Activated CD4-positive, alpha-beta T cell treated with anti-CD3 and anti-CD28 coated beads, Interleukin-2, Interleukin-4, amounts not matched to agents 100 ng/mL and 50 ng/mL, durations not matched to agents 16 hours and 8 hours (primary cell): ENCODE measurements around the gene ZNF609.
A peak's percentile ranks its signal among the peaks of the same experiment; 100 is the strongest.

ENCODE experiments used
- DNase-seq: peaks from one replicate; pipeline ENCODE4 v3.0.0-alpha.2; 2020; ENCODE audit warnings: low spot score

Gene ZNF609

GRCh38 chr15:64653757-64654156 is 193.4 kb downstream of the ZNF609 start:
- no peak for DNase-seq

DNA sequence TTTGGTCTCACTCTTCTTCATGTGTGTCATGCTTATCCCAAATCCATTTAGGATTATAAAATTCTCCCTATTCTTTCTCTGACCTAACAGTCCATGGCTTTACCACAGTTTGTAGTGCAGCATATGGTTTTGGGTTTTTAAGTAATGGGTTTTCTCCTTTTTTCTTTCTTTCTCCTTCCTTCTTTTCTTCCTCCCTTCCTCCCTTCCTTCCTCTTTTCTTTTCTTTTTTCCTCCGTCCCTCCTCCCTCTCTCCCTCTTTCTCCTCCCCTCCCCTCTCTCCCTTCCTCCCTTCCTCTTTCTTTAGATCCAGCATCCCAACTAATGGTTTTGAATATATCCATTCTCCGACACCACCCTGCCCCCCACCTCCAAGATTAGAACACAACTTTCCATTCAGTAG is 196.1 kb downstream of the ZNF609 start:
- DNase-seq: no peak

GRCh38 chr15:64665179-64665578 is 204.8 kb downstream of the ZNF609 start:
- DNase-seq: no peak

- no peak for DNase-seq
Measured at GRCh38 chr15:64667736-64668161, 207.4 kb downstream of the ZNF609 start.

- DNase-seq: no peak
Measured at GRCh38 chr15:64673866-64674265, 213.5 kb downstream of the ZNF609 start.

DNA sequence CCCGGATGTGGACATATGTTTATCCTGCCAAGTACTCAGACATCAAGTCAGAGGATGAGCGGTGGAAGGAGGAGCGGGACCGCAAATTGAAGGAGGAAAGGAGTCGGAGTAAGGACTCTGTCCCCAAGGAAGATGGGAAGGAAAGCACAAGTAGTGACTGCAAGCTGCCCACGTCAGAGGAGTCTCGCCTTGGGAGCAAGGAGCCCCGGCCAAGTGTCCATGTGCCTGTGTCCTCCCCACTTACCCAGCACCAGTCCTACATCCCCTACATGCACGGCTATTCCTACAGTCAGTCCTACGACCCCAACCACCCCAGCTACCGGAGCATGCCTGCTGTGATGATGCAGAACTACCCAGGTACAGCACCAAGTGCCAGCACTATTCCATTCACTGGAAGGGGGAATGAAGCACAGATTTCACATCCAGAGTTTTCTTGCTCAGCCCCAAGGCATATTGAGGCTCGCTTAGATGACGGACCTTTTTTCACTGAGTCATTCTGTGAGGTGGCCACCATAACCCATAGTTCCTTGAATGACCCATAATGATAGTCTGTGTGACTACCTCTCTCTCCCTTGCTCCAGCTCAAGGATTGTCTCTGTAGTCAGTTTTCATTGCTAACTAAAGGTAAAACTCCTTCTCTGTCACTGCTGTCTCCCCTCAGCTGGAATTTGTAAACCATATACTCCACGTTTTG is 217.9 kb downstream of the ZNF609 start:
- no peak for DNase-seq

GRCh38 chr15:64680097-64680496 is 219.7 kb downstream of the ZNF609 start:
- DNase-seq: no peak

DNA sequence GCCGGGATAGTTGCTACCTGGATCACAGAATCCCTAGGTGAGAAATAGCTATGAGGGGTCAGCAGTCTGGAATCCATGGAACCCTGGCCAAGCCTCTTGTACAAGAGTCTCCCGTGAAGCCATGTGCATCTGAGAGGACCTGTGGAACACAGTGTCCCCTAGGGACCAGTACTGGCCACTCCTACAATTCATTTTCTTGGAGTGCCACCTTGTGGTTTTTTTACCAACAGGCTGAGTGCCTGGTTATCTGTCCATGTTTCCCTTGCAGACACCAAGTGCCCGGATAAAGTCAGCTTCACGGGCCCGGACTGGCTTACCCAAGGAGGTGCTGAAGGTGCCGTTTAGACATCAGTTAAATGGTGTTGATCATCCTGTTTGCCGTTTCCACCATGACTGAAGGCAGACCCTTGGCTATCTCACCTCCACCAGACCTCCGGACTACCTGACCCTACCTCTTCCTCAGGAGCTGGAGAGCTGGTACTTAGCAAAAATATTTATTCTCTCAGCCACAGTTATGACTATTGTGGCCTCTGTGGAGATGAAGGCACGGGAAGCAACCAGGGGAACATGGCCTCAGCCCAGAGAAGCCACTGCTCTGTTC is 221.1 kb downstream of the ZNF609 start:
- no peak for DNase-seq

DNA sequence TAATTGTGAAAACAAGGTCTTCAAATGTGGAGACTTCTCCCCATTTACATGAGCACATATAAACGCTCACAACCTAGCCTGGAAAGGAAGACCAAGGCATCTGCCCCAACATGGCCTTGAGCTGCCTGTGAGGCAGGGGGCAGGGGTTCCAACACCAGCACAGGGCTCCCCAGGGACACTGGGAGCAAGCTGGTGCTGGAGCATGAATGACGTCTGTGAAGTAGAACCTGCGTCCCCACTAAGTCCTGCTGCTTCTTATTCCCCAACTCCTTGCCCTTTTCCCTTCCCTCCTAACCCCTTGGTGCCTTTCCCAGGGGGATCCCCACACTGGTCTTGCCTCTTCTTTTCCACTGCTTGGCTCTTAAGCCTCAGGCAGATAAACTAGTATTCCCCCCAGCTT is 221.9 kb downstream of the ZNF609 start:
- DNase-seq: no peak

- no peak for DNase-seq
Measured at GRCh38 chr15:64683378-64683777, 223.0 kb downstream of the ZNF609 start.

DNA sequence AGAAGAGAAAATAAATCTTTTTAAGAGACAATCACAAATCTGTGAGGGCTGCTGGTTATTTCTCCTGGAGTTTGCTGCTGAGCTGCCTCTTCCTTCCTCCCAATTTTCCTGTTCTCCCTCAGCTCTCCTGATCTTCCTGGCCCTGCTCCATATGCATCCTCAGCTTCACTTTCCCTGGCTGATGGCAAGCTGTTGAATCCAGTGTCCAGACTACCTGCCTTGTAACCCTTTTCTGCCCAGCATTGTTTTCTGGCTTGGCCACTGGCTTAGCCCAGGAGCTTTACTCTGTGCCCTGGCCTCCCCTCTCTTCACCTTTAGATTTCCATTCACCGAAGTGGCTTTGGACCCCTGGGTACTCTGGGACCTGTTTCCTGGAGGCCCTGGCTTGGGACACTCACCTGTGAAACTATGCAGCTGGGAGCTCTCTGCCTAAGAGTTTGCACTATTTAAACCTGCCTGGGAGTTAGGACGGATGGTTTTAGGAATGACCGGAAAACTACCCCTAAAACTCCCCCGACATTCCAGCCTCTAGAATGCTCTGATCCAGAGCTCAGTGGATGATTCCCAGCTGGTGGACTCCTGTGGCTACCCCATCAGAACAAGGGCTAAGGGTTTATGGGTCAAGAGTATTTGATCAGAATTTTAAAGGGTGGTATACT is 225.0 kb downstream of the ZNF609 start:
- DNase-seq: no peak

DNA sequence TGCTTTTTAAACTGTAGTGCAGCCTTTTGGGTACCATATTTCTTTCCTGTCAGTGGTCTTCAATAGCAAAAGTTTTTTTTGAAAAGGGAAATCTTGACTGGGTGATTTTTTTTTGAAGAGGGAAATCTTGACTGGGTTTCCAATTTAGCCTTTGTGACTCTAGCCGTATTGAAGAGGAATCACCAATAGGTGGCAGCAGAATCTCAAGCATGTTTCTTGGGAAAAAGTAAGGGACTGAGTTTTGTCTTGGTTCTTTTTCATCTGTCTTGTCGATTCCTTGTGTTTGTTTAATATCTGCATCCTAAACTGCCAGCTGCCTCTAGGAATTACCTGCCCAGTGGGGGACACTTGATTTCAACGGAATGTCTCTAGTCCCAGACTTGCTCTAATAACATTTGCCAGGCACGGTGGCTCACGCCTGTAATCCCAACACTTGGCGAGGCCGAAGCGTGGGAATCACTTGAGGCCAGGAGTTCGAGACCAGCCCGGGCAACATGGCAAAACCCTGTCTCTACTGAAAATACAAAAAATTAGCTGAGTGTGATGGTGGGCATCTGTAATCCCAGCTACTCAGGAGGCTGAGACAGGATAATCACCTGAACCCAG is 225.9 kb downstream of the ZNF609 start:
- DNase-seq: peak; percentile 43

- DNase-seq: no peak
Measured at GRCh38 chr15:64687172-64687571, 226.8 kb downstream of the ZNF609 start.

DNA sequence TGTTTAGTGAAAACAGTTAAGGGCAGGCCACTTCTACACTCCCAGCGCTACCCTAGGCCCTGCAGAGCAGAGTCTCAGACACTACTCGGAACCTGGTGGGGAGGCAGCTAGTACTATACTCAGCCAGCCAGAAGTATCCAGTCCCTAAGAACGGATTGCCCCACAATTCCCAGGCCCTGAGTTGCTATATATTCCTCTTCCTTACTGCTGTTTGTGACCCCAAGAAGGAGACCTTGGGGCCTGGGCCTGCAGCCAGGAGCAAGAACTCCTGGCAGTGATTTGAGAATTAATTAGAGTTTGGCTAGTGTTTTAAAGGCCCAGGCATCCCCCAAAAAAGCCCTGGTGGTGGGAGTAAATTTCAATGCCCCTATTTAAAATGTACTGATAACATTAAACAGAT is 227.3 kb downstream of the ZNF609 start:
- DNase-seq: no peak

- DNase-seq: no peak
Measured at GRCh38 chr15:64688770-64689169, 228.4 kb downstream of the ZNF609 start.

DNA sequence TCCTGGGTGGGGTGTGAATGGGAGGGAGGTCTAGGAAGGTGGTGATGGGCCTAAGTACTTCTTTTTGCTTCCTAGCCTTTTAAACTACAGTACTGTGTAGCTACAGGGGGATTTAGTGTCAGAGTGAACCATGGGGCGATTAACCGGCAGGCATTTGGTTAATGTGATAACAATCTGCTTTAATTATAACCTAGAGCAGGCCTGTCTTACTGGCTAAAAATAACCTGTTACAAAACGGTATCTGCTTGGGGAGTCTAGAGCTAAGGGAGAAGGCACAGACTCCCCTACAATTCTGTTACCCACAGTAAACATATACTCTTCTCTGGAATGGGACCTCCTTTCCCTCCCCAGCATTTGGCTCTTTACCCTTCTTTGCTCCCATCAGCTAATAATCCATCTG is 229.6 kb downstream of the ZNF609 start:
- no peak for DNase-seq

- DNase-seq: no peak
Measured at GRCh38 chr15:64690578-64691296, 230.4 kb downstream of the ZNF609 start.

GRCh38 chr15:64691896-64692565 is 231.7 kb downstream of the ZNF609 start:
- no peak for DNase-seq

- no peak for DNase-seq
Measured at GRCh38 chr15:64693134-64693533, 232.8 kb downstream of the ZNF609 start.

GRCh38 chr15:64694816-64695215 is 234.4 kb downstream of the ZNF609 start:
- no peak for DNase-seq

DNA sequence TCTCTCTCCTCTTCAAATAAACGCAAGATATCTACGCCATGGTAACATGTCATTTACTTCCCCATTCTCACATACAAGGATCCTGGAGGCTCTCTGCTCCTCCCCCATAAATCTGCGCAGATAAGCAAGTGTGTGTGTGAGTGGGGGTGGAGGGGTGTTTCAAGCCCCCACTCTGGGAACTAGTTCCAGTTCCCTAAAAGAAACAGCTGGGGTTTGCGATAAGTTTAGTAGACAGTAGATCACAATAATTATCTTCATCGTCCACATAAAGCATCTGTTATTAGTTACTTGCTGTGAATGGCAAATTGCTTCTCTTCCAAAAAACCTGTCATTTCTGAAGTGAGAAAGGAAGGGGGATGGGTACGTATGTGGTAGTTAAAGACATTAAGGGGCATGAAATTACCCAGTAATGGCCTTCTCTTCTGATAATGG is 235.2 kb downstream of the ZNF609 start:
- no peak for DNase-seq

DNA sequence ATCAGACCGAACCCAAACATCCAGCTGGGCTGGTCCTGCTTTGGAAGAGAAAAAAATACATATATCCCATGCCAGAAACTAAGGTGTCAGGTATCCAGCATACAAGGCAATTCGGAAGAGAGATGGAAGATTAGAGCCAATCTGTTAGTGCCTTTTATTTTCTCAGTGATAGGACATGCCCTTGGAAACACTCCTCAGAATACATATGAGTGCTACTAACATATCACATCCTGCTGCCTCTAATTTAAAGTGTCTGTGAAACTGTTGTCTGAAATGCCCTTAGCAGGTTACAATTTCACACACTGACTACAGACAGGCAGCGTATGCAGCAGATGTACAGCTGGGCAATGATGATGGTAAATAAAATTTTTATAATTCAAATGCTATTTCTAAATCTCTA is 236.1 kb downstream of the ZNF609 start:
- no peak for DNase-seq
